Fibroblast of peridontal ligament (primary cell): ENCODE results near the gene PNMT.
A peak's percentile ranks its signal among the peaks of the same experiment; 100 is the strongest.

Experiments
- DNase-seq: peaks from one replicate; pipeline ENCODE4 v3.0.0-alpha.2; 2010; ENCODE audit errors: extremely low read depth

The PNMT gene

DNA sequence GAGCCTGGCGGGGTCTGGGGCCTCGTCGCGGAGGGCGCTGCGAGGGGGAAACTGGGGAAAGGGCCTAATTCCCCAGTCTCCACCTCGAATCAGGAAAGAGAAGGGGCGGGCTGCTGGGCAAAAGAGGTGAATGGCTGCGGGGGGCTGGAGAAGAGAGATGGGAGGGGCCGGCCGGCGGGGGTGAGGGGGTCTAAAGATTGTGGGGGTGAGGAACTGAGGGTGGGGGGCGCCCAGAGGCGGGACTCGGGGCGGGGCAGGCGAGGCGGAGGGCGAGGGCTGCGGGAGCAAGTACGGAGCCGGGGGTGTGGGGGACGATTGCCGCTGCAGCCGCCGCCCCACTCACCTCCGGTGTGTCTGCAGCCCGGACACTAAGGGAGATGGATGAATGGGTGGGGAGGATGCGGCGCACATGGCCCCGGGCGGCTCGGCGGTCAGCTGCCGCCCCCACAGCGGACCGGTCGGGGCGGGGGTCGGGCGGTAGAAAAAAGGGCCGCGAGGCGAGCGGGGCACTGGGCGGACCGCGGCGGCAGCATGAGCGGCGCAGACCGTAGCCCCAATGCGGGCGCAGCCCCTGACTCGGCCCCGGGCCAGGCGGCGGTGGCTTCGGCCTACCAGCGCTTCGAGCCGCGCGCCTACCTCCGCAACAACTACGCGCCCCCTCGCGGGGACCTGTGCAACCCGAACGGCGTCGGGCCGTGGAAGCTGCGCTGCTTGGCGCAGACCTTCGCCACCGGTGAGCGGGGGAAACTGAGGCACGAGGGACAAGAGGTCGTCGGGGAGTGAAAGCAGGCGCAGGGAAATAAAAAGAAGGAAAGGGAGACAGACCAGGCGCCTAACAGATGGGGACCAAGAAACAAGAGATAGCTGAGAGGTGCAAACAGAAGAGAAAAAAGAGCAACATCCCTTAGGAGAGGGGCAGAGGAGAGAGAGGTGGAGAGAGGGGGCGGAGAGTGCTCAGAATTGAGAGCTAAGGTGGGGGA lies at the start of gene PNMT:
Gene PNMT, plus strand, starts transcription at position 509 of the 980 bp plus-strand sequence. Its CDS starts 23 bp downstream, at position 532.
- peak; percentile 29 for DNase-seq

DNA sequence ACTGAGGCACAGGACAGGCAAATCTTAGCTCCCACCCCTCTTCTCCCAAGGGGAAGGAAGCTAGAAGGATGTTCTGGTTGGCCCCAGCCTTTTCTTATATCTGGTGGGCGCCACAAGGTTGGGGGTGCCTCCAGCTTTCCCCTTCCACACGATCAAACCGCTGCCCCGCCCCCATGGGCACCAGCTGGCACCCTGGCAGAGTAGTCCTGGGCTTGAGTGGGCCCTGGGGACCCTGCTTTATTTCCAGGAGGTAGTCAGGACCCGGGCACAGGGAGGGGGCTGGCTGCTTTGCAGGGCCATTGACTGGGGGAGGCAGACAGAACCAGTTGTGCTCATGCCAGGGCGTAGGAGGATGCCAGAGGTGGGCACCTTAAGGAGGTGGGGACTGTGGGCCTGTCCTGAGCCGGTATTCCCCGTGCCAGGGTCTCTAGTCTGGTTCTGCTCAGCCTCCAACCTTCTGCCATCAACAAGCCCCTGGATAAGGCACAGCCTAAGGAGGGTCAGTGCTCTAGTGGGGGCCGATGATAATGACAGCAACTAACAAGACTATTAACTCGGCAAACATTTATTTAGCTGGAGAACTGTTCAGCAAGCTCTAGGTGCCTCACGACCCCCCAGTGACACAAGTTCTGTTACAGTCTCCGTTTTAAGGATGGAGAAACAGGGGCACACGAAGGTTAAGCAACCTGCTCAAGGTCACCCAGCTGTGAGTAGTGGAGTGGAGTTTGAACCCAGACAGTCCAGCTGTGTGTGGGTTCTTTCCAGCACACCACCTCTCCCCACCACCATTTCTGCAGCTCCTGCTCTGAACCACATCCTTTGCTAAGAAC lies 49.1 kb upstream of the PNMT start:
- DNase-seq, result no peak

- DNase-seq, result no peak
Observed at GRCh38 chr17:39619786-39620101, 48.5 kb upstream of the PNMT start.

- DNase-seq, result peak; percentile 78
Observed at GRCh38 chr17:39621523-39622379, 46.5 kb upstream of the PNMT start.

- no peak for DNase-seq
Observed at GRCh38 chr17:39622380-39623006, 45.8 kb upstream of the PNMT start.

GRCh38 chr17:39623356-39623950 lies 44.8 kb upstream of the PNMT start:
- DNase-seq, result peak; percentile 60

GRCh38 chr17:39624313-39624712 lies 43.9 kb upstream of the PNMT start:
- no peak for DNase-seq

DNA sequence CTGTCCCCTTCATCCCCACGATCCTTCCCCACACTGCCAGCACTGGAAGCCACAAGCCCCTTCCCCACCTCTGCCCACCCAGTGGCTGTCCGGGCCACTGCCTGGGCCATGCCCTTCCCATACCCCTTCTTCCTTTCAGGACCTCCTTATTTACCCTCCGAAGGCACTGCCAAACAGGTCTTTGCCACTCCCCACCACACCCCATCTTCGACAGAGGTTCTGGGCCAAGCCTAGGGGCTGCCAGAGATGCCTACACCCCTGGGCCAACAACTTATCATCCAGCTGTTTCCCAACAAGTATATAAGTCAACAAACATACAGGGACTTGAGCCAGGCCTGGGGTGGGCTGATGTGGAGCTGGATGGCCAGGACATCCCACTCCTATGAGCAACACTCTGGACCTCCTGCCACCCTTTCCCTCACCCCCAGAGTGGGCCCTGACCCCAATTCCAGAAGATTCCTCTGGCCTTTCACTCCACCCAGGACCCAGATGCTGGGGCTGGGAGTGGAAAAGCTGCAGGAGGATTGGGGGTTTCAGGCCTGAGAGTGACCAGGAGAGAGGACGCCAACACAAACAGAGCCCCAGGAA lies 43.0 kb upstream of the PNMT start:
- no peak for DNase-seq

DNA sequence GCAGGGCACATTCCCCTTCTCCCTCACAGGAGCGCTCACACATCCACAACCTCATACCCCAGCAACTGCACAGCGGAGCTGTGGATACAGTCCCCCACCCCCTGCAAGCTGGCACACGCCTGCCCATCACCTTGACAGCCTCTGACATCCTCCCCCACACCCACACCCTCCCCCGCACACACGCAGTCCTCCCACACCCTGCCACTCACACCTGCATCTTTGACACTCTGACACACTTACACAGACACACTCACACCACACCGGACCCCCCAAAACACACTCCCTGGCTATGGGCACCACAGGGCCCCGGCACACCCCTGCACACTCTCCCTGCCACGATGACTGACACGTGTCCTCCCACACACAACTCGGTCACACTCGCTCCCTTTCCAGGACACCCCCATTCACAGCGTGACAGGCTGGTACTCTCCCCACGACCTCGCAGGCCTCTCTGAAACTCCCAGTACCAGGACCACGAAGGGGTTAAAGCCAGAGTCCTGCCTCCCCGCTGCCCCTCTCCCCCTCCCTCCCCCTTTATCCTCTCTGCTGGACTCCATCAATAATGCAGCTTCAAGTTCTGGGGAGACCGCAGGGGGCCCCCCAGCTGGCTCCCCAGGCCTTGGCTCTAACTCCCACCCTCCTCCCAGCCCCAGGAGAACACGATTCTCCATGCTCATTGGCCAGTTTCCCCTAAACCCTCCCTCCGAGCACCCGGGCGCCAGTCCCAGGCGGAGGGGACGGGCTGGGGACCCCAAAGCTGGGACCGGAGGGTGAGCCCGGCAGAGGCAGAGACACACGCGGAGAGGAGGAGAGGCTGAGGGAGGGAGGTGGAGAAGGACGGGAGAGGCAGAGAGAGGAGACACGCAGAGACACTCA lies 41.8 kb upstream of the PNMT start, which contains the start of gene PPP1R1B:
Gene PPP1R1B, plus strand, starts transcription at position 782 of the 876 bp plus-strand sequence. CDS start 441 bp downstream, outside the sequence.
- DNase-seq, result no peak

- no peak for DNase-seq
Observed at GRCh38 chr17:39627047-39627711, 41.1 kb upstream of the PNMT start.

DNA sequence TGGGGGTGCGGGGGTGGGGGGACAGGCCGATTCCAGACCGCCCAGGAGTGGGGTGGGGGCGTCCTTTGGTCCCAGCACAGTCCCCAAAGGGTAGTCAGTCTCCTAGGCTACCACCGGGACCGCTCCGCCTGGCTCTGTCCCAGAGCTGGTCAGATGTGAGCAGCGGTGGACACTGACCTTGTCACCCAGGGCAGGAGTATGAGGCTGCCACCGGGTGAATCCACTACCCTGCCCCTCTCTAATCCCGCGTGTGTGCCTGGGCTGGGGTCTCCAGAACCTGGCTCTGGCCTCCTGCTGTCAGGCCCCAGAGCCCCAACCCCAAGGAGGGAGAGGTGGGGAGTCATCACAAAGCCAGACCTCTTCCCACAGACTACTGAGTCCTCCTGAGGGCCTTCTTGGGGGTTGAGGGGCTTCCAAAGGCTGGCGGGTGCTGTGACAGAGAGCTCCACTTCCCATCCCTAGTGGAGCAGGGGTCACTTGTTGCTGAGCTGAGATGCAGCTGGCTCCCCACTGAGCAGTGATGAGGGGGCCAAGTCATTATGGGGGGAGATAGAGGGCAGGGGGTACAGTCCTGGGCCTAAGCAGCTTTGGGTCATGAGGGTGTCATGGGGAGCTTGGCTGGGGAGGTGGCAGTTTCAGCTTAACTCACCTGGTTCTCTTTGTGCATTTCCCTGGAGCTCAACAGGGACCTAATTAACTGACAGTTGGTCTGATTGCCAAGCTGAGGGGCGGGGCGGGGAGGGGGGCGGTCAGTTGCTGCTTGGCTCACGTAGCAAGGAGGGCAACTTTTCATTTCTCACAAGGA lies 40.3 kb upstream of the PNMT start:
- DNase-seq, result no peak

DNA sequence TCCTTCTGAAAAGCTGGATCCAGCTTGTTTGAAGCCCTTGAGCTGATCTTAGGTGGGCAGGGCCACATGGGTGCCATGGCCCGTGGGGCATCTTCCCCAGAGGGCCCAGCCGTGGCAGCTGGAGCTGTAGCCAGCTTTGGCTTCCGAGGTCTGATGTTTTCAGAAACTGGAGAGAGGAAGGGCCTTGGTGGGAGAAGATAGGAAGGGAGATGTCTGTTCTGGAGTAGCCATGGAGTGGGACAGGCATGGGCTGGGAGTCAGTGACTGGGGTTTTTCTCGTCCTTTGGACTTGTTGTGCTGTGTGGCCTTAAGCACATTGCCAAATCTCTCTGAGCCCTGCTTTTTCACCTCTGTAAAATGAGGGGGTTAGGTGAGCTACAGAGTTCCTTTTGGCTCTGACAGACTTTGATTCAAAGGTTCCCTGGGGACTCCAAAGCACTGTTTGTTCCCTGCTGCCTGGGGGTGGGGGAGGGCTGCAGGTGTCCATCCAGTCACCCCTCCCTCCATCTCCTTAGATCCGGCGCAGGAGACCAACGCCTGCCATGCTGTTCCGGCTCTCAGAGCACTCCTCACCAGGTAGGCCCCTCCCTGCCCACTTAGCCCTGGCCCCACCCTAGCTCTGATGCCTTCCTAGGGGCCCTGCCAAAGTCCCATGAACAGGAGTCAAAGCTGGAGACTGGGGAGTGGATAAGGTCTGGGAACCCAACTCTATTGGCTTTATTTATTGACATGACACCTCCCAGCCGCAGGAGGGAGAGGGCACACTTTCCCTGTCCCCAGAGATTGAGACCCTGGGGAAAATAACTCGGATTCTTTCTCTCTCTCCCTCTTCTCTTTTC lies 39.4 kb upstream of the PNMT start:
- no peak for DNase-seq

DNA sequence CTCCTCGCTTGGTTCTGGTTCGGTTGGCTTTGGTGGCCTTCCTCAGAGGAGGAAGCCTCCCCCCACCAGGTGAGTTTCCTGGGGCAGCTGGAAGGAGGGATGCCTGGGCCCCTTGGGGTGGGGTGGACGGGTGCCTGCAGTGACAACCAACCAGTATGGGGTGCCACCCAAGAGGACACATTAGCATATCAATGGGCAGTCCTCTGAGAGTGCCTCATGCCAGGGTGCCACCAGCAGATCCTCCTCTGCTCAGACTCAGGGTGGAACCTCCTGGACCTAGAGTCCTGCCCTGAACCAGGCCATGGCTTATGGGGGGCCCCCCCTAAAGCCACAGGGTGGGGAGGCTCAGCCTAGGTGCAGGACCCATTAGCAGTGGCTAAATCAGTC lies 38.8 kb upstream of the PNMT start:
- DNase-seq, result no peak

GRCh38 chr17:39629898-39630297 lies 38.4 kb upstream of the PNMT start:
- no peak for DNase-seq

GRCh38 chr17:39631403-39631802 lies 36.9 kb upstream of the PNMT start:
- DNase-seq, result no peak

DNA sequence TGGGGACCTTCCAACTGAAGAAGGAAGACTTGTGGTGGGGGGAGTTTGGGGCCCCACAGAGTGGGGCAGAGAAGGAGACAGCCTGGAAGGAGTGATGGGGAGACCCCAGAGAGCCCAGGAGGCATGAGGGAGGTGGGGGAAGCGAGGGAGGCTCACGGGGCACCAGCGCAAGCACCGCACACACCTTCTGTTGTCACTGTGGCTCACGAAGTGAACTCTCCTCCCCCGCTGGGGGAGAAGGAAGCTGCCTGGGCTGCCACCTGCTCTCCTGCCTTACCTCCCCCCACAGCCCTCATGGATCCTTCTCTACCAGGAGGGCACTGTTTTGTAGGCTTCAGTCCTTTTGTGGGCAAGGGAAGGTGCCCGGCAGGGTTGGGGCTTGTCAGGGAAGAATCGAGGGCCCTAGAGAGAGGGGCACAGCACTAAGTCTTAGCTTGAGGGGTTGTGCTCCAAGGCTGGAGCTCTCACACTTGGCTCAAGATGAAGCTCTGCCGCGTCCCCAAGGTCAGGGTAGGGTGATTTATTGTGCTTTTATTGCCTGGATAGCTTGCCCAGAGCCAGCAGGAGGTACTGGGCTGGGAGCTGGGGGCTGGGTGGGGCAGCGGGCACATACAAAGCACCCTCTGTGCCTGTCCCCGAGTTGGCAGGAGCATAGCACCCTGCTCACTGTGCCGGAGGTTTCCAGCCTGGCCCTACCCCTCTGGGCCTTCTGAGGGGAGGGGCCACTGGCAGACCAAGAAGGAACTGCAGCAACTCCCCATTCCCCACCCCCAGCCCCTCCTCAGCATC lies 35.9 kb upstream of the PNMT start:
- no peak for DNase-seq
